GM21576 (cell line): ENCODE data around the gene ESPL1.

ENCODE experiments used
- ATAC-seq: cut with Tn5 transposase; IDR thresholded peaks from one replicate; pipeline ENCODE4 v1.9.1; 2021; ENCODE audit warnings: mild to moderate bottlenecking, moderate library complexity; ENCODE audit not compliant: unreplicated experiment

The ESPL1 gene

GRCh38 chr12:53230108-53230845 is 37.8 kb upstream of the ESPL1 start:
- ATAC-seq: no peak

- ATAC-seq: no peak
Observed at GRCh38 chr12:53231671-53231920, 36.5 kb upstream of the ESPL1 start.

GRCh38 chr12:53231921-53232645 is 36.0 kb upstream of the ESPL1 start, which contains the start of gene RARG:
Gene RARG (minus strand): TSS chr12:53232209. CDS start chr12:53227545, 4,664 bp downstream.
- no peak for ATAC-seq

- no peak for ATAC-seq
Observed at GRCh38 chr12:53232646-53233461, 35.2 kb upstream of the ESPL1 start.

- no peak for ATAC-seq
Observed at GRCh38 chr12:53233671-53234121, 34.4 kb upstream of the ESPL1 start.

GRCh38 chr12:53234271-53234914 is 33.7 kb upstream of the ESPL1 start:
- no peak for ATAC-seq

GRCh38 chr12:53235164-53235563 is 32.9 kb upstream of the ESPL1 start:
- no peak for ATAC-seq

GRCh38 chr12:53235742-53236442 is 32.2 kb upstream of the ESPL1 start:
- ATAC-seq: no peak

GRCh38 chr12:53236443-53237111 is 31.5 kb upstream of the ESPL1 start:
- no peak for ATAC-seq

- ATAC-seq: no peak
Observed at GRCh38 chr12:53239643-53240258, 28.3 kb upstream of the ESPL1 start.

GRCh38 chr12:53241623-53242412 is 26.3 kb upstream of the ESPL1 start:
- ATAC-seq: no peak

GRCh38 chr12:53244337-53244736 is 23.8 kb upstream of the ESPL1 start:
- no peak for ATAC-seq

- ATAC-seq: no peak
Observed at GRCh38 chr12:53245286-53245685, 22.8 kb upstream of the ESPL1 start.

- peak; percentile 59 for ATAC-seq
Observed at GRCh38 chr12:53251477-53252348, 16.4 kb upstream of the ESPL1 start.

- ATAC-seq: peak; percentile 9
Observed at GRCh38 chr12:53252349-53252916, 15.7 kb upstream of the ESPL1 start.

- ATAC-seq: no peak
Observed at GRCh38 chr12:53253298-53253697, 14.8 kb upstream of the ESPL1 start.

- ATAC-seq: no peak
Observed at GRCh38 chr12:53254816-53255545, 13.1 kb upstream of the ESPL1 start.
